ENCODE results near the gene SLC39A11. TPM values are rescaled to one million over a fixed set of nuclear protein-coding genes. Genes with fewer than 3 reads are reported as not detected.
A peak's percentile ranks its signal among the peaks of the same experiment; 100 is the strongest.

SLC39A11 gene
- polyA plus RNA-seq, 3 donors: 16.6 to 27.9 (median 26.6) TPM

GRCh38 chr17:73030501-73030921 is 62.0 kb downstream of the SLC39A11 start:
- DNase-seq: no peak
- no peak overlapping the region for H3K4me3 Mint-ChIP-seq
- H3K4me1 Mint-ChIP-seq: peaks cover 8% of the 10 kb centered on the region
- Histone ChIP-seq H3K4me1 (ENCODE audit: control insufficient read depth in 1 of 2, insufficient read depth in 2 of 2, low read length in 2 of 2) (no peaks in the 10 kb centered on the region), H3K4me2 (replicated peaks; ENCODE audit: extremely low read depth, low read length, poor library complexity, severe bottlenecking) (no peak overlapping the region), H3K9ac (ENCODE audit: insufficient read depth, low read length, poor library complexity, severe bottlenecking) (no peak overlapping the region), H3K36me3 (replicated peaks in 1 of 2; ENCODE audit: control insufficient read depth in 1 of 2, insufficient read depth in 2 of 2, low read length in 2 of 2) (peaks cover 37 to 65% of the 10 kb centered on the region in 2 donors), H2AFZ (ENCODE audit: insufficient read depth, low read depth, low read length, poor library complexity, severe bottlenecking) (no peak overlapping the region), H3K79me2 (ENCODE audit: insufficient read depth, low read length) (peaks cover 43% of the 10 kb centered on the region), H3K4me3 (replicated peaks in 1 of 3; ENCODE audit: low read depth in 2 of 3, low read length in 3 of 3) (no peak overlapping the region), H3K27me3 (ENCODE audit: control insufficient read depth in 2 of 2, insufficient read depth in 2 of 2, low read length in 2 of 2) (no peaks in the 10 kb centered on the region), H4K20me1 (ENCODE audit: insufficient read depth, low read length) (peaks cover 25% of the 10 kb centered on the region), H3K27ac (ENCODE audit: low read depth in 1 of 2, low read length in 2 of 2) (no peak overlapping the region), H3K9me3 (replicated peaks in 1 of 2; ENCODE audit: control insufficient read depth in 1 of 2, insufficient read depth in 1 of 2, low read length in 2 of 2) (no peaks in the 10 kb centered on the region)
- 98% methylated on average over 8 of the region's 8 CpGs for WGBS (ENCODE audit: insufficient coverage)
- intact Hi-C loops (cut with micrococcal nuclease): no loop called here
- H3K36me3 Mint-ChIP-seq: peaks cover 57 to 75% of the 10 kb centered on the region in 2 donors
- no peak for TF ChIP-seq CTCF (IDR thresholded peaks at IDR 0.05)
- no peaks in the 10 kb centered on the region for H3K9me3 Mint-ChIP-seq
- H3K27me3 Mint-ChIP-seq (ENCODE audit: low read depth in 3 of 3): peaks cover 0 to 3% (median 0%) of the 10 kb centered on the region in 3 donors
- peak overlapping the region in 2 of 7 donors; percentile 26 to 28 for H3K27ac Mint-ChIP-seq

GRCh38 chr17:73029991-73030390 is 62.5 kb downstream of the SLC39A11 start:
- Histone ChIP-seq H3K27me3 (ENCODE audit: control insufficient read depth in 2 of 2, insufficient read depth in 2 of 2, low read length in 2 of 2) (no peaks in the 10 kb centered on the region), H4K20me1 (ENCODE audit: insufficient read depth, low read length) (peaks cover 25% of the 10 kb centered on the region), H3K79me2 (ENCODE audit: insufficient read depth, low read length) (peaks cover 43% of the 10 kb centered on the region), H3K27ac (ENCODE audit: low read depth in 1 of 2, low read length in 2 of 2) (no peak overlapping the region), H3K4me3 (replicated peaks in 1 of 3; ENCODE audit: low read depth in 2 of 3, low read length in 3 of 3) (no peak overlapping the region), H3K36me3 (replicated peaks in 1 of 2; ENCODE audit: control insufficient read depth in 1 of 2, insufficient read depth in 2 of 2, low read length in 2 of 2) (peaks cover 41 to 65% of the 10 kb centered on the region in 2 donors), H2AFZ (ENCODE audit: insufficient read depth, low read depth, low read length, poor library complexity, severe bottlenecking) (no peak overlapping the region), H3K4me1 (ENCODE audit: control insufficient read depth in 1 of 2, insufficient read depth in 2 of 2, low read length in 2 of 2) (no peaks in the 10 kb centered on the region), H3K4me2 (replicated peaks; ENCODE audit: extremely low read depth, low read length, poor library complexity, severe bottlenecking) (no peak overlapping the region), H3K9ac (ENCODE audit: insufficient read depth, low read length, poor library complexity, severe bottlenecking) (no peak overlapping the region), H3K9me3 (replicated peaks in 1 of 2; ENCODE audit: control insufficient read depth in 1 of 2, insufficient read depth in 1 of 2, low read length in 2 of 2) (no peaks in the 10 kb centered on the region)
- intact Hi-C loops (cut with micrococcal nuclease): no loop called here
- Mint-ChIP-seq H3K9me3 (no peaks in the 10 kb centered on the region), H3K27me3 (ENCODE audit: low read depth in 3 of 3) (peaks cover 0 to 3% (median 0%) of the 10 kb centered on the region in 3 donors), H3K27ac (no peak overlapping the region), H3K36me3 (peaks cover 62 to 78% of the 10 kb centered on the region in 2 donors), H3K4me1 (peaks cover 8% of the 10 kb centered on the region), H3K4me3 (no peak overlapping the region)
- no peak for DNase-seq
- TF ChIP-seq CTCF (IDR thresholded peaks at IDR 0.05): no peak
- WGBS (ENCODE audit: insufficient coverage): 97% methylated on average over 7 of the region's 8 CpGs
